Measurements from ENCODE around the gene CFAP68. TPM values are rescaled to one million over a fixed set of nuclear protein-coding genes. Genes with fewer than 3 reads are reported as not detected.

The CFAP68 gene
- total RNA-seq, 1 donor from 2014 or later, result 17.2 TPM

GRCh38 chr11:111836721-111837120 is 42.6 kb upstream of the CFAP68 start:
- TF ChIP-seq CTCF (IDR thresholded peaks at IDR 0.05), result no peak
- Mint-ChIP-seq H3K4me3 (ENCODE audit: unreplicated experiment) (no peak overlapping the region), H3K9me3 (ENCODE audit: unreplicated experiment) (no peaks in the 10 kb centered on the region), H3K27me3 (ENCODE audit: unreplicated experiment) (no peaks in the 10 kb centered on the region), H3K4me1 (ENCODE audit: unreplicated experiment) (peaks cover 39% of the 10 kb centered on the region), H3K36me3 (ENCODE audit: unreplicated experiment) (peaks cover 28% of the 10 kb centered on the region), H3K27ac (ENCODE audit: unreplicated experiment) (no peak overlapping the region)
- no peak for DNase-seq (ENCODE audit: extremely low spot score, unreplicated experiment)

GRCh38 chr11:111837366-111837891 is 41.9 kb upstream of the CFAP68 start:
- H3K4me1 Mint-ChIP-seq (ENCODE audit: unreplicated experiment), result peaks cover 39% of the 10 kb centered on the region
- no peaks in the 10 kb centered on the region for H3K9me3 Mint-ChIP-seq (ENCODE audit: unreplicated experiment)
- no peak overlapping the region for H3K27ac Mint-ChIP-seq (ENCODE audit: unreplicated experiment)
- H3K4me3 Mint-ChIP-seq (ENCODE audit: unreplicated experiment), result no peak overlapping the region
- no peak for DNase-seq (ENCODE audit: extremely low spot score, unreplicated experiment)
- no peaks in the 10 kb centered on the region for H3K27me3 Mint-ChIP-seq (ENCODE audit: unreplicated experiment)
- H3K36me3 Mint-ChIP-seq (ENCODE audit: unreplicated experiment), result peaks cover 27% of the 10 kb centered on the region
- no peak for TF ChIP-seq CTCF (IDR thresholded peaks at IDR 0.05)

- Mint-ChIP-seq H3K27ac (ENCODE audit: unreplicated experiment) (no peak overlapping the region), H3K4me1 (ENCODE audit: unreplicated experiment) (peaks cover 39% of the 10 kb centered on the region), H3K27me3 (ENCODE audit: unreplicated experiment) (no peaks in the 10 kb centered on the region), H3K4me3 (ENCODE audit: unreplicated experiment) (no peak overlapping the region), H3K9me3 (ENCODE audit: unreplicated experiment) (no peaks in the 10 kb centered on the region), H3K36me3 (ENCODE audit: unreplicated experiment) (peaks cover 27% of the 10 kb centered on the region)
- no peak for DNase-seq (ENCODE audit: extremely low spot score, unreplicated experiment)
- no peak for TF ChIP-seq CTCF (IDR thresholded peaks at IDR 0.05)
Observed at GRCh38 chr11:111838054-111838453, 41.3 kb upstream of the CFAP68 start.

GRCh38 chr11:111840143-111840542 is 39.2 kb upstream of the CFAP68 start:
- Mint-ChIP-seq H3K27me3 (ENCODE audit: unreplicated experiment) (no peaks in the 10 kb centered on the region), H3K36me3 (ENCODE audit: unreplicated experiment) (peaks cover 24% of the 10 kb centered on the region), H3K4me1 (ENCODE audit: unreplicated experiment) (peaks cover 25% of the 10 kb centered on the region), H3K27ac (ENCODE audit: unreplicated experiment) (no peak overlapping the region), H3K4me3 (ENCODE audit: unreplicated experiment) (no peak overlapping the region), H3K9me3 (ENCODE audit: unreplicated experiment) (no peaks in the 10 kb centered on the region)
- no peak for TF ChIP-seq CTCF (IDR thresholded peaks at IDR 0.05)
- DNase-seq (ENCODE audit: extremely low spot score, unreplicated experiment), result no peak

GRCh38 chr11:111841370-111842053 is 37.8 kb upstream of the CFAP68 start:
- Mint-ChIP-seq H3K27ac (ENCODE audit: unreplicated experiment) (no peak overlapping the region), H3K27me3 (ENCODE audit: unreplicated experiment) (no peaks in the 10 kb centered on the region), H3K4me1 (ENCODE audit: unreplicated experiment) (peaks cover 19% of the 10 kb centered on the region), H3K36me3 (ENCODE audit: unreplicated experiment) (peaks cover 19% of the 10 kb centered on the region), H3K4me3 (ENCODE audit: unreplicated experiment) (no peak overlapping the region), H3K9me3 (ENCODE audit: unreplicated experiment) (no peaks in the 10 kb centered on the region)
- peak; percentile 92 for TF ChIP-seq CTCF (IDR thresholded peaks at IDR 0.05)
- DNase-seq (ENCODE audit: extremely low spot score, unreplicated experiment), result peak; percentile 92

All from osteocyte (in vitro differentiated cells).